Activated CD4-positive, alpha-beta memory T cell treated with anti-CD3 and anti-CD28 coated beads for 36 hours (primary cell): ENCODE measurements around the gene SDCCAG8. TPM values are rescaled to one million over a fixed set of nuclear protein-coding genes. Genes with fewer than 3 reads are reported as not detected.
"Not testable (repeated sequence)": the region's sequence is repeated elsewhere in the genome, so short reads cannot be mapped to it uniquely, and the experiment has no call there.

ENCODE experiments used
- CTCF ChIA-PET: fragments of 350-600 bp; sonication (Branson Sonifier 250); formaldehyde crosslinking; loops from one replicate; lab custom pipeline; 2021; ENCODE audit warnings: antibody characterized with exemption, inconsistent platforms; lab: Charles Lee
- POLR2A ChIA-PET: fragments of 350-600 bp; sonication (Branson Sonifier 250); formaldehyde crosslinking; loops from one replicate; lab custom pipeline; 2021; ENCODE audit warnings: antibody characterized with exemption; lab: Charles Lee
- DNase-seq: peaks from one replicate; pipeline ENCODE4 v3.0.0-alpha.2; 2020
- H3K27ac Mint-ChIP-seq: one replicate; pipeline ENCODE4 v1.8.0; 2021; ENCODE audit warnings: mixed read lengths
- H3K27me3 Mint-ChIP-seq: one replicate; pipeline ENCODE4 v1.8.0; 2021; ENCODE audit warnings: mixed read lengths
- H3K36me3 Mint-ChIP-seq: one replicate; pipeline ENCODE4 v1.8.0; 2021; ENCODE audit warnings: mixed read lengths
- H3K4me1 Mint-ChIP-seq: one replicate; pipeline ENCODE4 v1.8.0; 2021; ENCODE audit warnings: low read depth, mixed read lengths
- H3K4me3 Mint-ChIP-seq: one replicate; pipeline ENCODE4 v1.8.0; 2021; ENCODE audit warnings: mild to moderate bottlenecking, mixed read lengths
- H3K9me3 Mint-ChIP-seq: one replicate; pipeline ENCODE4 v1.8.0; 2021; ENCODE audit warnings: mixed read lengths
- intact Hi-C: fragments of 100-400 bp; cut with micrococcal nuclease; formaldehyde crosslinking; loops from one replicate; pipeline ENCODE4 v1.15.1; 2023
- total RNA-seq, 2 experiments: library from RNA; stranded (reverse); gene quantifications; one replicate each; pipeline ENCODE4 v1.2.3, GENCODE V29; 2021

SDCCAG8 gene
- total RNA-seq, 2 experiments from 2014 or later, result 20.7 to 23.2 TPM

GRCh38 chr1:243320224-243320623, 64.4 kb downstream of the SDCCAG8 start:
- intact Hi-C loops, result no loop called here

DNA sequence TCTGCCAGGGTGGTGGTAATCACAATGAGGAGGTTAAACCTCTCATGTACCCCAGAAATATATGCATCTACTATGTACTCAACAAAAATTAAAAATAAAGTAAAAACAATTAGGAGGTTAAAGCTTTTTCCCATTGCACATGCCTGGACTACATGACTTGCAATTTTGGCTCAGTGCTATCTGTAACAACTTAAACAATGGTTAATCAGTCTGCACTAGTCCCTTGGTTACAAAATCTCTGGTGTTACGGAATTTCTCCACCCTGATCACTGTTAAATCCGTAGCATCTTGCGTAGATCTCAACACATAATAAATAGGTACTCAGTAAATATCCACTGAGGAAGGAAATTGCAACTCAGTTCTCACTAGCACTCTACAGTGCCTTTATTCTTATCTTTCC, 66.5 kb downstream of the SDCCAG8 start:
- Mint-ChIP-seq H3K4me1 (no peaks in the 10 kb centered on the region), H3K9me3 (no peaks in the 10 kb centered on the region), H3K36me3 (peaks cover 5% of the 10 kb centered on the region), H3K27ac (no peak overlapping the region), H3K27me3 (no peaks in the 10 kb centered on the region), H3K4me3 (no peak overlapping the region)
- CTCF ChIA-PET, result interaction anchor here (0.9 kb wide), 1 partner anchor 868 kb away, joined by 3 read pairs; no protein-coding TSS in a partner anchor
- intact Hi-C loops, result no loop called here
- no peak for DNase-seq
- POLR2A ChIA-PET, result no interaction called here

More at GRCh38 chr1:243320224-243320623, 64.4 kb downstream of the SDCCAG8 start:
- Mint-ChIP-seq H3K9me3 (no peaks in the 10 kb centered on the region), H3K27ac (no peak overlapping the region), H3K36me3 (peaks cover 10% of the 10 kb centered on the region), H3K27me3 (no peaks in the 10 kb centered on the region), H3K4me1 (no peaks in the 10 kb centered on the region), H3K4me3 (no peak overlapping the region)
- ChIA-PET CTCF (no interaction called here), POLR2A (no interaction called here)
- DNase-seq, result no peak

GRCh38 chr1:243323491-243323890, 67.7 kb downstream of the SDCCAG8 start:
- H3K4me3 Mint-ChIP-seq, result no peak overlapping the region
- H3K4me1 Mint-ChIP-seq, result no peaks in the 10 kb centered on the region
- no peak overlapping the region for H3K27ac Mint-ChIP-seq
- POLR2A ChIA-PET, result no interaction called here
- CTCF ChIA-PET, result interaction anchor here (1.0 kb wide), 1 partner anchor 869 kb away, joined by 3 read pairs; no protein-coding TSS in a partner anchor
- H3K27me3 Mint-ChIP-seq, result no peaks in the 10 kb centered on the region
- intact Hi-C loops, result no loop called here
- H3K9me3 Mint-ChIP-seq, result no peaks in the 10 kb centered on the region
- H3K36me3 Mint-ChIP-seq, result no peaks in the 10 kb centered on the region
- DNase-seq, result no peak

DNA sequence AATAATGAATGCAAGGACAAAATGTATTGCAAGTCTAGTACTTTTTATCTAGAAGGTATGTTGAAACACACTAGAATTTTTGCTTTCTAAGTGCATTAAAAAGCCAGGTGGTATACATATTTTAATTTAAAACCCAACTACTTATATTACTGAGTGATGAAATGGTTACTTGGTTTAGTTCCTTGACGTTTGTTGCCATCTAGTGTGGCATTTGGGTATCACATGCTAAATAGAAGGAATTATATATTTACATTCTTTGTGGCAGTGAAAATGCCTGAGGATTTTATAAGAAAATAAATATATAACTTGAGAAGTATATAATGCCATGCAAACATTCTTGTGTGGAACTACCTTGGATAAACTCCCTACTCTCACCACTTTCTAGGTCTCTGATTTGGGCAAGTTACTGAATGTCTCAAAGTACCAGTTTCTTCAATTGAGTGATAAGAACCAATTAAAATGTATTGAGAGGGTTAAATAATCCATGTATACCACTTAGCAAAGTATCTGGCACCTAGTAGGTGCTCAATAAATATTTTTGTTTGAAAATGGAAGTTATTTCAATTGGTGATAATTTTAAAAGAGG, 69.6 kb downstream of the SDCCAG8 start:
- no peak overlapping the region for H3K4me3 Mint-ChIP-seq
- H3K36me3 Mint-ChIP-seq, result no peaks in the 10 kb centered on the region
- no peaks in the 10 kb centered on the region for H3K9me3 Mint-ChIP-seq
- no peaks in the 10 kb centered on the region for H3K27me3 Mint-ChIP-seq
- H3K27ac Mint-ChIP-seq, result no peak overlapping the region
- ChIA-PET CTCF (interaction anchor here (0.9 to 1.4 kb wide), 3 partner anchors 12 to 1326 kb away, joined by 3 to 4 read pairs (median 3); partner anchors contain the start of gene MAP1LC3C), POLR2A (no interaction called here)
- intact Hi-C loops, result loop anchor here (2.0 to 5.0 kb wide), 2 partner anchors 68 to 857 kb away; partner anchors contain the start of genes CEP170 and SDCCAG8
- no peaks in the 10 kb centered on the region for H3K4me1 Mint-ChIP-seq
- no peak for DNase-seq

- ChIA-PET CTCF (no interaction called here), POLR2A (no interaction called here)
- Mint-ChIP-seq H3K27me3 (no peaks in the 10 kb centered on the region), H3K4me1 (peaks cover 11% of the 10 kb centered on the region), H3K4me3 (no peak overlapping the region), H3K27ac (no peak overlapping the region), H3K36me3 (peaks cover 25% of the 10 kb centered on the region), H3K9me3 (no peaks in the 10 kb centered on the region)
- intact Hi-C loops, result no loop called here
- DNase-seq, result no peak
Measured at GRCh38 chr1:243332440-243332839, 76.6 kb downstream of the SDCCAG8 start.

GRCh38 chr1:243335292-243335691, 79.5 kb downstream of the SDCCAG8 start:
- POLR2A ChIA-PET, result no interaction called here
- no peak overlapping the region for H3K4me3 Mint-ChIP-seq
- CTCF ChIA-PET, result interaction anchor here (1.8 kb wide), 1 partner anchor 8 kb away, joined by 6 read pairs; no protein-coding TSS in a partner anchor

GRCh38 chr1:243336163-243336562, 80.3 kb downstream of the SDCCAG8 start:
- Mint-ChIP-seq H3K4me3 (no peak overlapping the region), H3K9me3 (no peaks in the 10 kb centered on the region), H3K36me3 (peaks cover 27% of the 10 kb centered on the region), H3K4me1 (peaks cover 11% of the 10 kb centered on the region), H3K27ac (no peak overlapping the region), H3K27me3 (no peaks in the 10 kb centered on the region)
- DNase-seq, result no peak
- CTCF ChIA-PET, result no interaction called here
- POLR2A ChIA-PET, result no interaction called here
- intact Hi-C loops, result no loop called here

More at GRCh38 chr1:243335292-243335691, 79.5 kb downstream of the SDCCAG8 start:
- DNase-seq, result no peak
- intact Hi-C loops, result no loop called here
- no peak overlapping the region for H3K27ac Mint-ChIP-seq
- no peaks in the 10 kb centered on the region for H3K27me3 Mint-ChIP-seq
- H3K36me3 Mint-ChIP-seq, result peaks cover 25% of the 10 kb centered on the region
- H3K9me3 Mint-ChIP-seq, result no peaks in the 10 kb centered on the region
- peaks cover 11% of the 10 kb centered on the region for H3K4me1 Mint-ChIP-seq

DNA sequence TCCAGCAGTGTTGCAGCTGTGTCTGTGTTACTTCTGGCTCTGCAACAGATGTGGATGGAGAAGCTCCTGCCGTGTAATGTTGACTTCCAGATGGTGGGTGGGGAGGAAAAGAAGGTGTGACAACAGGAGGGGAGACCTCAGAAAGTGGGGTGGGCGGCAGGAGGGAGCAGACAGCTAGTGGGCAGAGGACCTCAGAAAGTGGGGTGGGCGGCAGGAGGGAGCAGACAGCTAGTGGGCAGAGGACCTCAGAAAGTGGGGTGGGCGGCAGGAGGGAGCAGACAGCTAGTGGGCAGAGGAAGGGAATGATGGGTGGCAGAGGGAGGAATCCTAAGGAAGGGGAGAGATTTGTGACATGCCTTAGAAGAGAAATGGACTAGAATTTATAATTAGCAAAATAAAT, 83.0 kb downstream of the SDCCAG8 start:
- CTCF ChIA-PET, DNase-seq, H3K27me3 Mint-ChIP-seq, H3K27ac Mint-ChIP-seq, H3K9me3 Mint-ChIP-seq, H3K4me3 Mint-ChIP-seq, POLR2A ChIA-PET, intact Hi-C loops: not testable (repeated sequence)
- Mint-ChIP-seq H3K36me3 (peaks cover 15% of the 10 kb centered on the region), H3K4me1 (peaks cover 11% of the 10 kb centered on the region)

DNA sequence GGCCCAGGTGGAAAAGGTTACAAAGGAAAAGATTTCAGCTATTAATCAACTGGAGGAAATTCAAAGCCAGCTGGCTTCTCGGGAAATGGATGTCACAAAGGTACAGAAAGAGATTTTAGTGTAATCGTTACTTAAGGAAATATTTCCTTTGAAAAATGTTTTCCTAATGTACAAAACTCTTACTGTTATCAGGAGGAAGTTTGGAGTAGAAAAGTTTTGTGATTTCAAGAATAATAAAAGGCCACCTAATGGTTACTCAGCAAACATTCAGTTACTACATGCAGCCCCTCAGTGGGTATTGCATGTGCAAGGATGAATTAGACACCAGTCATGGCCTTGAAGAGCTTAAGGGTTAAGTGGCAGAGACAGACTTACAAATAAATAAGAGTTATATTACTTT, 85.2 kb downstream of the SDCCAG8 start:
- CTCF ChIA-PET, result no interaction called here
- intact Hi-C loops, result loop anchor here (5.0 to 10.0 kb wide), 3 partner anchors 66 to 704 kb away; partner anchors contain the start of gene AKT3
- no peak overlapping the region for H3K27ac Mint-ChIP-seq

DNA sequence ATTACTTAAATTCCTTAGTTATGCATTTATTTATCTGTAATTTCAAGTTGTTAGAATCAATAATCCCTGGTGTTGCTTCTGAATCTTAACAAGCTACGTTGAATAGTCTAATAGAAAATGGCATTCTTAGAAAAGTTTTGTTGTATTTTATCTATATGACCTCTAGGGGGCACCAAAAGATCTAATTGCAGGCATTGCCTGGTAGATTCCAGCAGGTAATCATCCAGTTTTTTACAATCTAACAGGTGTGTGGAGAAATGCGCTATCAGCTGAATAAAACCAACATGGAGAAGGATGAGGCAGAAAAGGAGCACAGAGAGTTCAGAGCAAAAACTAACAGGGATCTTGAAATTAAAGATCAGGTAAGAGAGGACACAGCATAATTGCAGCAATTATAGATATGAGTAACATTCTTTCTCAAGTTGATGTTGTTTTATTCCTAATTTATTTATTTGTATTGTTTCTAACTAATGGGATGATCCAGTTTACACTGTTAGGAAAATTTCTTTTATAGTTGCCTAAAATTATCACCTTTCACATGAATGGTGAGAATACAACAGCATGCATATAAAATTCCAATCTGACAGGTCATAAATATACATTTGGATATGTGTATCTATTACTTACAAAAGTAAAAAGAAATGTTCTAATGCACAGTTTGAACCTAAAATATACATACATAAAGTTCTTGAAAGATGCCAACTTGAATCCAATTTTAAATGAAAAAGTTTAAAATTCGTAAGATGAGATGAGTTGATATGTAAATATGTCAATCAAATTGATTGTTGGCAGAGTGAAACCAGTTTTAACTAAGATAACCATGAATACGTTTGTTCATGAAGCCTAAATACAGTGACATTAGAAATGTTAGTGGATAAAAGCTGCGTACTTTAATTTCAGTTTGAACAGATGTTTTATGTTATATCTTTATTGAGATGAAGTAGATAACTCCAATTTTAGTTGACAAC, 88.4 kb downstream of the SDCCAG8 start:
- ChIA-PET POLR2A (no interaction called here), CTCF (interaction anchor here (0.5 to 3.7 kb wide), 34 partner anchors 8 to 1452 kb away, joined by 3 to 33 read pairs (median 3); partner anchors contain the start of gene CEP170)
- H3K4me3 Mint-ChIP-seq, result no peak overlapping the region
- H3K9me3 Mint-ChIP-seq, result no peaks in the 10 kb centered on the region
- intact Hi-C loops, result loop anchor here (1.0 to 10.0 kb wide), 6 partner anchors 63 to 929 kb away; partner anchors contain the start of gene AKT3
- no peak for DNase-seq
- H3K27me3 Mint-ChIP-seq, result no peaks in the 10 kb centered on the region
- H3K4me1 Mint-ChIP-seq, result peaks cover 2% of the 10 kb centered on the region
- no peak overlapping the region for H3K27ac Mint-ChIP-seq
- H3K36me3 Mint-ChIP-seq, result peaks cover 11% of the 10 kb centered on the region

More for the DNA sequence above, 85.2 kb downstream of the SDCCAG8 start:
- Mint-ChIP-seq H3K9me3 (no peaks in the 10 kb centered on the region), H3K36me3 (peaks cover 7% of the 10 kb centered on the region), H3K4me1 (peaks cover 9% of the 10 kb centered on the region), H3K4me3 (no peak overlapping the region), H3K27me3 (no peaks in the 10 kb centered on the region)
- POLR2A ChIA-PET, result no interaction called here
- DNase-seq, result no peak

DNA sequence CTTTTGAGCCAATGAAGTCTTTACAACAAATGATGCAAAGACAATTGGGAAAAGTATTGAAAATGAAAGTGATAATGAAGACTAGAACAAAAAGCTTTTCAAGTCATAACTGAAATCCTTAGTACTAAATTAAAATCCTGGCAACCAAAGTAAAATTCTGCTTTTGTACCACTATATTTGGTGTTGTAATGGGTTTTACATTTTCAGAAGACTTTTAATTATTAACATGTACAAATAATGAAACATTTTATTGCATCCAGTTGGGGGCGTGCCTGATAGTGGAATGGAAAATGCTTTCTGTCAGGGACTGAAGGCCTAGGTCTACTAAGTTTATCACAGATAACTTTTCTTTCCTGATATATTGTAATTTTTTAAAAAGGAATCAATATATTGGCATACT, 89.4 kb downstream of the SDCCAG8 start:
- H3K9me3 Mint-ChIP-seq, result no peaks in the 10 kb centered on the region
- DNase-seq, result no peak
- H3K4me1 Mint-ChIP-seq, result peaks cover 2% of the 10 kb centered on the region
- intact Hi-C loops, result loop anchor here (10.0 kb wide), 2 partner anchors 510 to 700 kb away; partner anchors contain the start of gene AKT3
- CTCF ChIA-PET, result interaction anchor here (2.1 to 3.7 kb wide), 2 partner anchors 64 to 405 kb away, joined by 25 to 33 read pairs; no protein-coding TSS in a partner anchor
- POLR2A ChIA-PET, result interaction anchor here (0.6 kb wide), 1 partner anchor 402 kb away, joined by 3 read pairs; no protein-coding TSS in a partner anchor
- no peak overlapping the region for H3K4me3 Mint-ChIP-seq
- H3K27me3 Mint-ChIP-seq, result no peaks in the 10 kb centered on the region
- H3K27ac Mint-ChIP-seq, result no peak overlapping the region
- peaks cover 11% of the 10 kb centered on the region for H3K36me3 Mint-ChIP-seq
